ENCODE results near the gene RPS15.
A peak's percentile ranks its signal among the peaks of the same experiment; 100 is the strongest.
"Not testable (repeated sequence)": the region's sequence is repeated elsewhere in the genome, so short reads cannot be mapped to it uniquely, and the experiment has no call there.

Gene RPS15

DNA sequence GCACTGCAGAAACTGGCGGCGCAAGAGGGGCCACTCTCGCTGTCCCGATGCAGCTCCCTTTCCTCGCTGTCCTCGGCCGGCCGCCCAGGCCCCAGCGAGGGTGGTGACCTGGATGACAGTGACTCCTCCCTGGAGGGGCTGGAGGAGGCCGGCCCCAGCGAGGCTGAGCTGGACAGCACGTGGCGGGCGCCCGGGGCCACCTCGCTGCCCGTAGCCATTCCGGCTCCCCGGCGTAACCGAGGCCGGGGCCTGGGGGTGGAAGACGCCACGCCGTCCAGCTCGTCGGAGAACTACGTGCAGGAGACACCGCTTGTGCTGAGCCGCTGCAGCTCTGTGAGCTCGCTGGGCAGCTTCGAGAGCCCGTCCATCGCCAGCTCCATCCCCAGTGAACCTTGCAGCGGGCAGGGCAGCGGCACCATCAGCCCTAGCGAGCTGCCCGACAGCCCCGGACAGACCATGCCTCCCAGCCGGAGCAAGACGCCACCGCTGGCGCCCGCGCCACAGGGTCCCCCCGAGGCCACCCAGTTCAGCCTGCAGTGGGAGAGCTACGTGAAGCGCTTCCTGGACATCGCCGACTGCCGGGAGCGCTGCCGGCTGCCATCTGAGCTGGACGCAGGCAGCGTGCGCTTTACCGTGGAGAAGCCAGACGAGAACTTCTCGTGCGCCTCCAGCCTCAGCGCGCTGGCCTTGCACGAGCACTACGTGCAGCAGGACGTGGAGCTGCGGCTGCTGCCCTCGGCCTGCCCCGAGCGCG lies 28.4 kb downstream of the RPS15 start:
- no peak for FAIRE-seq
- no peak for DNase-seq (ENCODE audit: insufficient read length, low spot score)

DNA sequence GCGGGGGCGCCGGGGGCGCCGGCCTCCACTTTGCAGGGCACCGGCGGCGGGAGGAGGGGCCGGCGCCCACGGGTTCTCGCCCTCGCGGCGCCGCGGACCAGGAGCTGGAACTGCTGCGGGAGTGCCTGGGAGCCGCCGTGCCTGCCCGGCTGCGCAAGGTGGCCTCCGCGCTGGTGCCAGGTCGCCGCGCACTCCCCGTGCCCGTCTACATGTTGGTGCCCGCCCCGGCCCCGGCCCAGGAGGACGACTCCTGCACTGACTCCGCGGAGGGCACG lies 29.0 kb downstream of the RPS15 start:
- no peak for DNase-seq (ENCODE audit: insufficient read length, low spot score)
- FAIRE-seq = no peak

DNA sequence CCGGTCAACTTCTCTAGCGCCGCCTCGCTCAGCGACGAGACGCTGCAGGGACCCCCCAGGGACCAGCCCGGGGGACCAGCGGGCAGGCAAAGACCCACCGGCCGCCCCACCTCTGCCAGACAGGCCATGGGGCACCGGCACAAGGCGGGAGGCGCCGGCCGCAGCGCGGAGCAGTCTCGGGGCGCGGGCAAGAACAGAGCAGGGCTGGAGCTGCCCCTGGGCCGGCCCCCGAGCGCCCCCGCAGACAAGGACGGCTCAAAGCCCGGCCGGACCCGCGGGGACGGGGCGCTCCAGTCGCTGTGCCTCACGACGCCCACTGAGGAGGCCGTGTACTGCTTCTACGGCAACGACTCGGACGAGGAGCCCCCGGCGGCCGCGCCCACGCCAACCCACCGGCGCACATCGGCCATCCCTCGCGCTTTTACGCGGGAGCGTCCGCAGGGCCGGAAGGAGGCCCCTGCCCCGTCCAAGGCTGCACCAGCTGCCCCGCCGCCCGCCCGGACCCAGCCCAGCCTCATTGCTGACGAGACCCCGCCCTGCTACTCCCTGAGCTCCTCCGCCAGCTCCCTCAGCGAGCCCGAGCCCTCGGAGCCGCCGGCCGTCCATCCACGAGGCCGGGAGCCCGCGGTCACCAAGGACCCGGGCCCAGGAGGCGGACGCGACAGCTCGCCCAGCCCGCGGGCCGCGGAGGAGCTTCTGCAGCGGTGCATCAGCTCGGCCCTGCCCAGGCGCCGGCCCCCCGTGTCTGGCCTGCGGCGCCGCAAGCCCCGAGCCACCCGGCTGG lies 29.5 kb downstream of the RPS15 start:
- FAIRE-seq = no peak

DNA sequence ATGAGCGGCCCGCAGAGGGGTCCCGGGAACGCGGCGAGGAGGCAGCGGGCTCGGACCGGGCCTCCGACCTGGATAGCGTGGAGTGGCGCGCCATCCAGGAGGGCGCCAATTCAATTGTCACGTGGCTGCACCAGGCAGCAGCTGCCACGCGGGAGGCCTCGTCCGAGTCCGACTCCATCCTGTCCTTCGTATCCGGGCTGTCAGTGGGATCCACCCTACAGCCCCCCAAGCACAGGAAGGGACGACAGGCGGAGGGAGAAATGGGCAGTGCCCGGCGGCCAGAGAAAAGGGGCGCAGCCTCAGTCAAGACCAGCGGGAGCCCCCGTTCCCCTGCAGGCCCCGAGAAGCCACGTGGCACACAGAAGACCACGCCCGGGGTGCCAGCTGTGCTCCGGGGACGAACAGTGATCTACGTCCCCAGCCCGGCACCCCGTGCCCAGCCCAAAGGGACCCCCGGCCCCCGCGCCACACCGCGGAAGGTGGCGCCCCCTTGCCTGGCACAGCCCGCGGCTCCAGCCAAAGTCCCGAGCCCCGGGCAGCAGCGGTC lies 30.2 kb downstream of the RPS15 start:
- FAIRE-seq = no peak
- DNase-seq (ENCODE audit: insufficient read length, low spot score) = no peak

More for the DNA sequence above, 29.5 kb downstream of the RPS15 start:
- DNase-seq (ENCODE audit: insufficient read length, low spot score) = no peak

DNA sequence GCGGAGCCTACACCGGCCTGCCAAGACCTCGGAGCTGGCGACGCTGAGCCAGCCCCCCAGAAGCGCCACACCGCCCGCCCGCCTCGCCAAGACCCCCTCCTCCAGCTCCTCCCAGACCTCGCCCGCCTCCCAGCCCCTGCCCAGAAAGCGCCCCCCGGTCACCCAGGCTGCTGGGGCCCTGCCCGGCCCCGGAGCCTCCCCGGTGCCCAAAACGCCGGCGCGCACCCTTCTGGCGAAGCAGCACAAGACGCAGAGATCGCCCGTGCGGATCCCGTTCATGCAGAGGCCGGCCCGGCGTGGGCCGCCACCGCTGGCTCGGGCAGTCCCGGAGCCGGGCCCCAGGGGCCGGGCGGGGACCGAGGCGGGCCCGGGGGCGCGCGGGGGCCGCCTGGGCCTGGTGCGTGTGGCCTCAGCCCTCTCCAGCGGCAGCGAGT lies 30.6 kb downstream of the RPS15 start:
- DNase-seq (ENCODE audit: insufficient read length, low spot score) (no peak), FAIRE-seq (no peak)

DNA sequence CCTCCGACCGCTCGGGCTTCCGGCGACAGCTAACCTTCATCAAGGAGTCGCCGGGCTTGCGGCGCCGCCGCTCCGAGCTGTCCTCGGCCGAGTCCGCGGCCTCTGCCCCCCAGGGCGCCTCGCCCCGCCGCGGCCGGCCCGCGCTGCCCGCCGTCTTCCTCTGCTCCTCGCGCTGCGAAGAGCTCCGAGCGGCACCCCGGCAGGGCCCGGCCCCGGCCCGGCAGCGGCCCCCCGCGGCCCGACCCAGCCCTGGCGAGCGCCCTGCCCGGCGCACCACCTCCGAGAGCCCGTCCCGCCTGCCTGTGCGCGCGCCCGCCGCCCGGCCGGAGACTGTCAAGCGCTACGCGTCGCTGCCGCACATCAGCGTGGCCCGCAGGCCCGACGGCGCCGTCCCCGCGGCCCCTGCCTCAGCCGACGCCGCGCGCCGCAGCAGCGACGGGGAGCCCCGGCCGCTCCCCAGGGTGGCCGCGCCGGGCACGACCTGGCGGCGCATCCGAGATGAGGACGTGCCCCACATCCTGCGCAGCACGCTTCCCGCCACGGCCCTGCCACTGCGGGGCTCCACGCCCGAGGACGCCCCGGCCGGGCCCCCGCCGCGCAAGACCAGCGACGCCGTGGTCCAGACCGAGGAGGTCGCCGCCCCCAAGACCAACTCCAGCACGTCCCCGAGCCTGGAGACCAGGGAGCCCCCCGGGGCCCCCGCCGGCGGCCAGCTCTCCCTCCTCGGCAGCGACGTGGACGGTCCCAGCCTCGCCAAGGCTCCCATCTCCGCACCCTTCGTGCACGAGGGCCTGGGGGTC lies 31.3 kb downstream of the RPS15 start:
- FAIRE-seq (no peak), DNase-seq (ENCODE audit: insufficient read length, low spot score) (no peak)

DNA sequence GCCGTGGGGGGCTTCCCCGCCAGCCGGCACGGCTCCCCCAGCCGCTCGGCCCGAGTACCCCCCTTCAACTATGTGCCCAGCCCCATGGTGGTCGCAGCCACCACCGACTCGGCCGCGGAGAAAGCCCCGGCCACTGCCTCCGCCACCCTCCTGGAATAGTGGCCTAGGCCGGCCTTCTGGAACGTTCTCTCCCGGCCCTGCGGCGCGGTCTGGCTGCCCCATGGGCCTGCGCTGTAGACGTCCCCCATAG lies 31.8 kb downstream of the RPS15 start:
- DNase-seq (ENCODE audit: insufficient read length, low spot score) (no peak), FAIRE-seq (no peak)

DNA sequence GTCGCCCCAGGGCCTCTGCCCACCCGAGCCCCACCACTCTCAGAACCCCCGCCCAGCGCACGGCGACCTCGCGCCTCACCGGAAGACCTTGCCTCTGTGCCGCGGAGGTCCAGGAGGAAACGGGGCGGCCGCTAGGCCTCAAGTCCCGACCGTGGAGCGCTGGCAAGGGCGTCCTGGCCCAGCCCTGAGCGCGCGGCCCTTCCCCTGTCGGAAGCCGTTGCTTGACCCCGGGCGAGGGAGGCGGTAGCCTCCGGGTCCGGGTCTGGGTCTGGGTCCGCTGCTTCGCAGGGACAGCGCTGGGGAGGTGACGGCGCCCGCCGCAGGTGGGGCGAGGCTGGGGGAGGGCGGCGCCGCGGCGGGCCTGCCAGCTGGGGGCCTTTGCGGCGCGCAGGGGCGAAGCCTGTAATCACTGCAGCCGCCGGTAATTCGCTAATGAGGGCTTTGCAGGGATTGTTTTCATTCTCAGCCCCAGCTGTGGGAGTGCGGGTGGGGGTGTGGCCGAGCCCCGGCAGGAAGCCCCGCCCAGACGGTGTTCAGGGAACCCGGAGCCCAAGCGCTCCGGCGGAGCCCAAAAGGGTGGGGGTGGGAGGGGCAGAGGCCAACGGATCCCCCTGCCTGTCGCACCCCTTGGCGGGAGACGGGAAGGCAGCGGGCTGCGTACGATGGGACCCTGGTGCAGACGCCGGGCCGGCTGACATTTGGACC lies 32.3 kb downstream of the RPS15 start:
- DNase-seq (ENCODE audit: insufficient read length, low spot score) (peak; percentile 87), FAIRE-seq (no peak)

DNA sequence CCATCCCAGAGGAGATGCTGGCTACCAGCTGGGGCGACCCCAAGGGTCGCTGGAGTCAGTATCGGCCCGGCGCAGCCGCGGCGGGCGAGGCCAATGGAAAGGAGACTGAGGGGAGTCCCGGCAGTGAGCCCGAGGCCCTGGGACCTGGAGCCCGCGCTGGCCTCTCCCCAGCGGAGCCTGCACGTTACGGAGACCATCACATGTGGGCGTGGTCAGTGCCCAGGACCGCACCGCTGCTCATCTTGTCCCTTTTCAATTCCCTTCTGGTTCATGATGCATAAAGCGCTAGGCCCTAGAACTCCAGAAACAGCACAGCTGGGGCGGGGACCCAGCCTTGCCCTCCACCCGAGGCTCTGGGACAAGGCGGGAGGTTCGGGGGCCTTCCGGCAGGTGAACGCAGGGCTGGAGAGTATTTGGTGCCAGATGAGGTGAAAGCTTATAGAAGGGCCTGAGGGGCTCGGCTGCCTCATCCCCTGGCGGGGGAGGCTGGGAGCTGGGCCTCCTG lies 32.9 kb downstream of the RPS15 start:
- no peak for FAIRE-seq
- DNase-seq (ENCODE audit: insufficient read length, low spot score) = no peak

DNA sequence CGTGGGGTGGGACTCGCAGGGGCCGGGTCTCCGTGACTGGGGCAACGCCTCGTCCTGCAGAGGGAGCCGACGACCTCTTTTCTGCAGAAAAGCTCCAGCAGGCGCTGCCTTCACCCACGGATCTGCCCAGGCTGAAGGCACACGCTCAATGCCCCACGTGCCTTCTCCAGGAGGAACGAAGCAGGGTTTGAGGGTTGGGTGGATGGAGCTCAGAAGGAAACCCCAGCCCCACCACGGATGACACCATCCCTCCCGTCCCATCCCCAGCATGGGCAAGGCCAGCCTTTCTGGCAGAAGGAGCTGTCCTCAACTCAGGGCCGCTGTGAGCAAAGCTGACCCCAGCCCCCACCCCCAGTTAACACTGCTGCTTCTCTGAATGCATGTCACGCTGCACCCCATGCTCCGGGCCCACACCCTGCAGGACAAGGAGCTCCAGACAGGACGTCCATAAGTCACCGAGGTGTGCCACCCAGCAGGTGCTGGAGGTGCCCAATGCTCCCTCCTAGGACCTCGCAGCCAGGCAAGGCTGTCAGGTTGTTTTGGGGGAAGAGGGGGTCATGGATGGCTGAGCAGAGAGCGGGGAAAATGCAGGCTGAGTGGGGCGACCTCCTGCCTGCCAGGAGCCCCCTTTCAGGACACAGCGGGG lies 33.4 kb downstream of the RPS15 start:
- FAIRE-seq (no peak), DNase-seq (ENCODE audit: insufficient read length, low spot score) (no peak)

DNA sequence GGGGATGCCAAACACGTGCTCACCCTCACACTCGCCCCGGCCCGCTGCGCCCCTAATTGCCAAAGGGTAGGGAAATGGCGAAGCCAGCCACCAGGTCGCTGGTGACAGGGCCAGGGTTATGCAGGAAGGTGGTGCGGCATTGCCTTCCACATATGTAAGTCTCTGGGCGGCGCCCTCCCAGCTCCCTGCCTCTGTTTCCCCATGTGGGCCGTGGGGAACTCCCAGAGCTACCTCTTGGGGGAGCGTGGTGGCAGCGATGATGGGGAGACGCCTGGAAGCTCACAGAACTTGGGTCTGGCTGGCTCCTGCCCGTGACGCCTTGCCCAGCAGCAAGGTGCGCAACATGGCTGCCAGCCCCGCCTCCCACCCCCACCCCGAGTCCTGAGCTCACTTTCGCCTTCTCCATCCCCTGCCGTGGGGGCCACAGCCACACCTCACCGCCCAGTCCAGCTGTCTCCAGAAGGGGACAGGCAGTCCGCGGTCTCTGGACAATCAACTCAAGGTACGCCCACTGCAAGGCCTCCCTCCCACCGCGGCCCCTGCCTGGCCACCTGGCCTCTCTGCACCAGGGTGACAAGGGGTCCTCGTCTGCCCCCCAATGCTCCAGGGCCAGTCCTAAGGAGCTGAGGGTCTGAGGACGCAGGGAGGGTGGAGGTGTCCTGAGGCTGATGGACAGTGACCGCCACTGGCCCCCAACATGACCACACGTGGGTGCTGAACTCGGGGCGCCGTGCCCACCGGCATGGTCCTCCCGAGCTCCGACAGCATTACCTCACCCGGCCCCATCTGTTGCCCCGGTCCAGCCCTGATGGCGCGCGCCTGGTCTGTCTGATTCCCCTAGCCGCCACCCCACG lies 34.3 kb downstream of the RPS15 start:
- FAIRE-seq = no peak
- no peak for DNase-seq (ENCODE audit: insufficient read length, low spot score)

DNA sequence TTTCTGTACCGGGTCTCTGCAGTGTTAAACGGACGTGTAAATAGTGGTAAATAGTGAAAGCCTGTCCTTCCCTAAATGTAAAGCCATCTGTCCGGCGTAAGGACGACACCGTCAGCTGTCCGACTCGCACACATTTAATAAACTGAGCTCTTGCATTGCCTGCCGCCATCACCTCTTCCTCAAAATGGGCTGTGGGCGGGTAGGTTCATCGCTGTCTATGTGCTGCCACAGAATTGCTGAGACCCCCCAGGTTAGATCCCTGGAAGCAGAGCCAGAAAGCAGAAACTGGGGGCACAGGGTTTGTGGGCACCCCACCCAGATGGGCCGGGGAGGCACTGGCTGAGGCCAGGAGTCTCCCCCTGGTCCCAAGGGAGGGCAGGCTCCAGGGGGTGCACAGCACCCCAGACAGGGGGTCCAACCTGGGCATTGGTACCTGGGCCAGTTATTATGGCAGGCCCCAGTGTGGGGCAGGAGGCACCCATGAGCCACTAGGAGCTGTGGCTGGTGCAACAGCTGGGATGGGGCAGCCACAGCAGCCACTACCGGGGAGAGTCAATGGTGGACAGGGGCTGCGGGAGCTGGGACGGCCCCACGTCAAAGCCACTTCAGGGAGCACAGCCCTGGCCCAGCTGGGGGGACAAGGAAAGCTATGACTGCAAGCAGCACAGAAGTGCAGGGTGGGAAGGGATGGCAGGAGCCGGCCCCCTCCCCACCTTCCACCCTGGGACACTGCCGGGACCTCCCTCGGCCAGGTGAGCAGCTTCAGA lies 35.1 kb downstream of the RPS15 start:
- DNase-seq (ENCODE audit: insufficient read length, low spot score) = no peak
- no peak for FAIRE-seq

DNA sequence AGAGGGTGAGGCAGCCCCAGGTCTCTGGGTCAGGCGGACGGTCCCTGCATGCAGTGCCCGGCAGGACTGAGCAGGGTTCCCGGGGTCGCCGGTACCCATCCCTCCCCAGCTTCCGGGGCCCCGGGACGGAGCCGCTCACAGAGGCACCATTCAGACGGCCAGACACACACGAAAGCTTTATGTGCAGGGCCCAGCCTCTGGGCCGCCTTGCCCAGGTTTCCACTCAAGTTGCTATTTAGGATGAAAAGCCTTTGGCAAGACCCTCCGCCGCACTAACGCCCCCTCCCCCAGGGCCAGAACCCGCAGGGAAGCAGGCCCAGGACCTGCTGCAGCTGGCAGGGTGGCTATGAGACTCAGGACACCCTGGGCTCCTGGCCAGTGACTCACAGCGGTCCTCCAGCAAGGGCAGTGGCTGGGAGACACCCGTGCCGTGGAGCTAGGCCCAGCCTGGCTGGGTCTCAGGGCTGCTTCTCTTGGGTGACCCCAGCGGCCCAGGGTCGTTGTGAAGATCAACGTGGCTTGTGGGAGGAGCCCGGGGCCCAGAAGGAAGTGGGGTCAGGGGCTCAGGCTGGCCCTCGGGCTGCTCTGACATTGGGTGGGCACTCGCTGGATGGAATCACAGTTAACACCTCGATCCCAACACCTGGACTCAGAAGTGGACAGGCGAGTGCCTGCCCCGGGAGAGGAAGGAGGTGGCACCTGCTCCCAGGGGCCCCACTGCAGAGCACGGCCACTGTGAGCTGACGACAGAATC lies 36.0 kb downstream of the RPS15 start:
- no peak for FAIRE-seq

DNA sequence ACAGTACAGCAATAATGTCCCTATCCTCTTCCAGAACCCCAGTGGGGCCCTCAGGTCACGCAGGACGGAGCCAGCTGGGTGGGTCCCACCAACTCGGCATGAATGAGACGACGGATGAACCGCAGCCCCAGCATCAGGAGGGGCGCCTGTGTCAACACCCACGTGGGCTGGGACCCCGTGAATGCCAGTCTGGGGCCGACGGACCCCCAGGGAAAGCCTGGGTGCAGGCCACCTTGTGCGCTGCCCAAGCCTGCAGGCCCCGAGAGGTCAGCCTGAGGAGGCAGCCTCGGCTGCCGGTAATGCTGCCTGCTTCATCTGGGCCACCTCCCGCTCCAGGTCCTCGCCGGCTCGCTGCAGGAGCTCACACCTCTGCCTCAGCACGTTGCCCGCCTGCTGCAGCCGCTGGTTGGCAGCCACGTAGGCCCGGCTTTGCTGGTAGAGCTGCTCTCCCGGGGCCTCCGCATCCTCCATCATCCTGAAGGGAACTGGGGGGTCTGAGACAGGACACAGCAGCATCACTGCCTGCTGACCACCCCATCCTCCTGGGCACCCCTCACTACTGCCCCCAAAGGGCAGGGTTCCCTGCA lies 36.7 kb downstream of the RPS15 start:
- no peak for DNase-seq (ENCODE audit: insufficient read length, low spot score)
- no peak for FAIRE-seq

More for the DNA sequence above, 36.0 kb downstream of the RPS15 start:
- DNase-seq (ENCODE audit: insufficient read length, low spot score) = no peak

DNA sequence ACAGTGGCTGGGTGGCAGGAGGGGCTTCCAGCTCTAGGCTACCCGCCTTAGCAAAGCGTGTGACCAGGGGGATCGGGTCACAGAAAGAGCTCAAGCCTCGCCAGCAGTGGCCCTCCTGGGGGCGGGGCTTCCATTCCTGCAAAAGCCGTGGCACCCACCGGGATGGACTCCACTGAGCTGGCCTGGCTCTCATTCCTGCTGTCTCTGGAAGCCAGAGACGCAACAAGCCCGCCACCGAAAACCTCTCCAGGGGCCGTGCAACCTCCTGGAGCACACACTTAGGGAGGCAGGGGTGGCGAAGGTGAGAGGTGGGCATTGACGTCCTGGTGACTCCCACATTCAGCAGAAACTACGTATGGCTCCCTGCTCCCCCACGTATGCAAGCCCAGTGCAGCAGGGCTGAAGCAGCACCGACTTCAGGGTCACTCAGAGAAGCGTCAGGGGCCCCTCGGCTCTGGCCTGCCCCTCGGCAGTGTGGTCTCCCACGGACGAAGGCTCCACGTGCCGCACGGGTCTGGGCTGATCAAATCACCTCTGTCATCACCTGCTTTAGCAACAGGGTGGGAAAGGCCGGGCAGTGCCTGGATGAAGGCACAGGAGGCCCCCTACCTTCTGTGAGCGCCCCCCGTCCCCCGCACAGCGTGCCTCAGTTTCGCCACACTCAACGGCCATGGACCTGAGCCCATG lies 37.7 kb downstream of the RPS15 start:
- DNase-seq (ENCODE audit: insufficient read length, low spot score) = no peak
- FAIRE-seq = no peak

DNA sequence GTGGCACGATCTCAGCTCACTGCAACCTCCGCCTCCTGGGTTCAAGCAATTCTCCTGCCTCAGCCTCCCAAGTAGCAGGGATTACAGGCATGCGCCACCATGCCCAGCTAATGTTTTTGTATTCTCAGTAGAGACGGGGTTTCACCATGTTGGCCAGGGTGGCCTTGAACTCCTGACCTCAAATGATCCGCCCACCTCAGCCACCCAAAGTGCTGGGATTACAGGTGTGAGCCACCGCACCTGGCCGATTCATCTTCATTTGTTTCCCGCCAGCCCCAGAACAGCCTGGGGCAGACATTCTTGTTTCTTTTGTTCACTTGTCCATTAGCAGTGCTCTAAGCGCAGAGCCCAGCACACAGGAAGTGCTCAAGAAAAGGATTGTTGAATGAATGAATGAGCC lies 38.9 kb downstream of the RPS15 start:
- FAIRE-seq; DNase-seq (ENCODE audit: insufficient read length, low spot score): not testable (repeated sequence)
